Osteoblast (primary cell): ENCODE results near the gene GALE. TPM values are rescaled to one million over a fixed set of nuclear protein-coding genes. Genes with fewer than 3 reads are reported as not detected.

ENCODE experiments used
- DNase-seq: peaks from one replicate; pipeline ENCODE4 v3.0.0; 2011; ENCODE audit warnings: low spot score, mixed read lengths; ENCODE audit not compliant: insufficient read length; ENCODE audit errors: missing footprints
- H2AFZ ChIP-seq: 2 replicates; pipeline ENCODE4 v1.6.0; 2011; ENCODE audit warnings: mild to moderate bottlenecking, low read length
- H3K27ac ChIP-seq: 2 replicates; pipeline ENCODE4 v1.5.1; 2011; ENCODE audit warnings: mild to moderate bottlenecking, low read depth, low read length, moderate library complexity
- H3K27me3 ChIP-seq: 2 replicates; pipeline ENCODE4 v1.6.0; 2012; ENCODE audit warnings: mild to moderate bottlenecking, control low read depth, inconsistent platforms, low read length, moderate library complexity; ENCODE audit not compliant: insufficient read depth
- H3K36me3 ChIP-seq: 2 replicates; pipeline ENCODE4 v1.5.1; 2011; ENCODE audit warnings: mild to moderate bottlenecking, low read length, control low read depth, moderate library complexity; ENCODE audit not compliant: insufficient read depth
- H3K4me1 ChIP-seq: 2 replicates; pipeline ENCODE4 v1.5.1; 2011; ENCODE audit warnings: mild to moderate bottlenecking, low read length, control low read depth, moderate library complexity; ENCODE audit not compliant: insufficient read depth
- H3K4me2 ChIP-seq: 2 replicates; pipeline ENCODE4 v1.6.0; 2011; ENCODE audit warnings: mild to moderate bottlenecking, low read length; ENCODE audit not compliant: insufficient read depth
- H3K4me3 ChIP-seq: fragments of 200-600 bp; sonication (generic); 3 replicates; pipeline ENCODE4 v1.5.1; 2012; ENCODE audit warnings: mild to moderate bottlenecking, low read length, inconsistent platforms; ENCODE audit not compliant: insufficient read depth
- H3K79me2 ChIP-seq: 2 replicates; pipeline ENCODE4 v1.6.0; 2012; ENCODE audit warnings: mild to moderate bottlenecking, low read length, control low read depth, inconsistent platforms; ENCODE audit not compliant: insufficient read depth
- H3K9me3 ChIP-seq: 2 replicates; pipeline ENCODE4 v1.5.1; 2011; ENCODE audit warnings: low read depth, low read length, control low read depth
- H4K20me1 ChIP-seq: 2 replicates; pipeline ENCODE4 v1.6.0; 2012; ENCODE audit warnings: mild to moderate bottlenecking, low read length, control low read depth; ENCODE audit not compliant: insufficient read depth
- CTCF ChIP-seq: IDR thresholded peaks from 2 replicates; pipeline ENCODE4 v1.5.1; 2011; ENCODE audit warnings: mild to moderate bottlenecking, low read depth, low read length, moderate library complexity; ENCODE audit errors: extremely low read depth
- total RNA-seq: library from RNA; depleted of rRNA; stranded (reverse); fragments of >200 nt; gene quantifications from 2 replicates; pipeline ENCODE4 v1.2.3, GENCODE V29; 2012

The GALE gene
- total RNA-seq, 1 donor = 13.4 TPM

- no peaks in the 10 kb centered on the region for H3K27me3 ChIP-seq
- no peak for TF ChIP-seq CTCF
- H3K4me2 ChIP-seq = no peak overlapping the region
- no peak overlapping the region for H2AFZ ChIP-seq
- H4K20me1 ChIP-seq = peaks cover 71% of the 10 kb centered on the region
- H3K36me3 ChIP-seq = peaks cover 31% of the 10 kb centered on the region
- peak; percentile 90 for DNase-seq
- no peak overlapping the region for H3K4me3 ChIP-seq
- H3K79me2 ChIP-seq = peaks cover 93% of the 10 kb centered on the region
- H3K27ac ChIP-seq = peak overlapping the region; percentile 50
- H3K4me1 ChIP-seq = peaks cover 25% of the 10 kb centered on the region
- no peaks in the 10 kb centered on the region for H3K9me3 ChIP-seq
Measured at GRCh38 chr1:23748016-23748415, 52.5 kb downstream of the GALE start.

Other genes starting within 250 kb of the GALE start
- 177 and 240 TPM in 2 replicates for gene ID3, start 241.3 kb downstream of the GALE start, total RNA-seq
- gene RPL11, start 108.9 kb downstream of the GALE start, total RNA-seq = 606 and 693 TPM in 2 replicates
- 41.5 and 42.0 TPM in 2 replicates for gene ELOA, start 57.3 kb downstream of the GALE start, total RNA-seq
- gene PITHD1, start 22.3 kb downstream of the GALE start, total RNA-seq = 29.8 and 31.1 TPM in 2 replicates
- 28.3 and 36.9 TPM in 2 replicates for gene LYPLA2, start 9.6 kb downstream of the GALE start, total RNA-seq
- gene HMGCL, start 24.7 kb upstream of the GALE start, total RNA-seq = 36.5 and 39.8 TPM in 2 replicates
- gene FUCA1, start 67.5 kb upstream of the GALE start, total RNA-seq = 31.2 and 34.7 TPM in 2 replicates
- not detected in 2 replicates for gene CNR2, start 112.6 kb upstream of the GALE start, total RNA-seq
- gene PNRC2, start 159.1 kb upstream of the GALE start, total RNA-seq = 66.3 and 74.9 TPM in 2 replicates
- 80.7 and 81.1 TPM in 2 replicates for gene SRSF10, start 179.6 kb upstream of the GALE start, total RNA-seq